ENCODE measurements around the gene SF3A2.
"Not testable (repeated sequence)": the region's sequence is repeated elsewhere in the genome, so short reads cannot be mapped to it uniquely, and the experiment has no call there.

SF3A2 gene

GRCh38 chr19:2274931-2275535 lies 38.4 kb downstream of the SF3A2 start:
- peak; percentile 85 for DNase-seq (ENCODE audit: low spot score)

GRCh38 chr19:2275588-2276428 lies 39.2 kb downstream of the SF3A2 start:
- DNase-seq (ENCODE audit: low spot score) = no peak

- no peak for DNase-seq (ENCODE audit: low spot score)
Measured at GRCh38 chr19:2276429-2276986, 39.9 kb downstream of the SF3A2 start.

- DNase-seq (ENCODE audit: low spot score) = no peak
Measured at GRCh38 chr19:2277138-2277537, 40.5 kb downstream of the SF3A2 start.

- no peak for DNase-seq (ENCODE audit: low spot score)
Measured at GRCh38 chr19:2278459-2279158, 42.0 kb downstream of the SF3A2 start.

GRCh38 chr19:2280633-2281264 lies 44.1 kb downstream of the SF3A2 start:
- no peak for DNase-seq (ENCODE audit: low spot score)

- DNase-seq (ENCODE audit: low spot score) = not testable (repeated sequence)
Measured at GRCh38 chr19:2281265-2282061, 44.8 kb downstream of the SF3A2 start.

GRCh38 chr19:2282062-2282861 lies 45.6 kb downstream of the SF3A2 start, which contains the start of gene PEAK3:
Gene PEAK3 (minus strand): TSS chr19:2282175. CDS start chr19:2280931, 1,244 bp downstream.
- DNase-seq (ENCODE audit: low spot score) = no peak

- no peak for DNase-seq (ENCODE audit: low spot score)
Measured at GRCh38 chr19:2282862-2283237, 46.2 kb downstream of the SF3A2 start.

- no peak for DNase-seq (ENCODE audit: low spot score)
Measured at GRCh38 chr19:2283835-2284507, 47.3 kb downstream of the SF3A2 start.

- no peak for DNase-seq (ENCODE audit: low spot score)
Measured at GRCh38 chr19:2286402-2287140, 49.9 kb downstream of the SF3A2 start.

GRCh38 chr19:2287585-2288337 lies 51.1 kb downstream of the SF3A2 start:
- DNase-seq (ENCODE audit: low spot score) = no peak

GRCh38 chr19:2288338-2288817 lies 51.8 kb downstream of the SF3A2 start:
- no peak for DNase-seq (ENCODE audit: low spot score)

GRCh38 chr19:2288818-2289713 lies 52.4 kb downstream of the SF3A2 start:
- no peak for DNase-seq (ENCODE audit: low spot score)

- no peak for DNase-seq (ENCODE audit: low spot score)
Measured at GRCh38 chr19:2289714-2290435, 53.3 kb downstream of the SF3A2 start.

- DNase-seq (ENCODE audit: low spot score) = no peak
Measured at GRCh38 chr19:2290441-2291184, 54.0 kb downstream of the SF3A2 start.
